Measurements from ENCODE around the gene ARID1A. TPM values are rescaled to one million over a fixed set of nuclear protein-coding genes. Genes with fewer than 3 reads are reported as not detected.
A peak's percentile ranks its signal among the peaks of the same experiment; 100 is the strongest.

The ARID1A gene
- total and polyA plus RNA-seq, 2 of the 8 experiments (the other 6 are each of a cell fraction or from before 2014, with no cell fraction given): 52.1 to 103 TPM

GRCh38 chr1:26723013-26723991 lies 27.5 kb downstream of the ARID1A start:
- POLR2A ChIA-PET (ENCODE audit: partially characterized antibody): interaction anchor here (0.6 to 18.3 kb wide), 9 partner anchors 9 to 79 kb away, joined by 3 to 256 read pairs (median 7); partner anchors contain the start of gene ARID1A
- TF ChIP-seq, protein P1, sequence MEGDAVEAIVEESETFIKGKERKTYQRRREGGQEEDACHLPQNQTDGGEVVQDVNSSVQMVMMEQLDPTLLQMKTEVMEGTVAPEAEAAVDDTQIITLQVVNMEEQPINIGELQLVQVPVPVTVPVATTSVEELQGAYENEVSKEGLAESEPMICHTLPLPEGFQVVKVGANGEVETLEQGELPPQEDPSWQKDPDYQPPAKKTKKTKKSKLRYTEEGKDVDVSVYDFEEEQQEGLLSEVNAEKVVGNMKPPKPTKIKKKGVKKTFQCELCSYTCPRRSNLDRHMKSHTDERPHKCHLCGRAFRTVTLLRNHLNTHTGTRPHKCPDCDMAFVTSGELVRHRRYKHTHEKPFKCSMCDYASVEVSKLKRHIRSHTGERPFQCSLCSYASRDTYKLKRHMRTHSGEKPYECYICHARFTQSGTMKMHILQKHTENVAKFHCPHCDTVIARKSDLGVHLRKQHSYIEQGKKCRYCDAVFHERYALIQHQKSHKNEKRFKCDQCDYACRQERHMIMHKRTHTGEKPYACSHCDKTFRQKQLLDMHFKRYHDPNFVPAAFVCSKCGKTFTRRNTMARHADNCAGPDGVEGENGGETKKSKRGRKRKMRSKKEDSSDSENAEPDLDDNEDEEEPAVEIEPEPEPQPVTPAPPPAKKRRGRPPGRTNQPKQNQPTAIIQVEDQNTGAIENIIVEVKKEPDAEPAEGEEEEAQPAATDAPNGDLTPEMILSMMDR (IDR thresholded peaks at IDR 0.05; ENCODE audit: control extremely low read depth in 1 of 3, insufficient read depth in 1 of 3, low read depth in 1 of 3, low read length in 3 of 3): no peak
- TF ChIP-seq RNF2 (IDR thresholded peaks at IDR 0.05; ENCODE audit: borderline replicate concordance, low read depth, low read length, missing control alignments, poor library complexity, severe bottlenecking) (no peak), SIN3A (conservative IDR thresholded peaks at IDR 0.05 in 1 of 2, IDR thresholded peaks at IDR 0.05 in 1 of 2; ENCODE audit: low read depth in 1 of 2, low read length in 2 of 2) (peak in 1 of 2 experiments; percentile 58; a peak in 1 of 4 replicates), ZNF274 (IDR thresholded peaks at IDR 0.05; ENCODE audit: borderline replicate concordance, extremely low read depth, low read length) (no peak)

More at GRCh38 chr1:26723013-26723991, 27.5 kb downstream of the ARID1A start:
- no peak overlapping the region for H2BK20ac ChIP-seq (ENCODE audit: low read length)
- H3K4ac ChIP-seq (replicated peaks; ENCODE audit: insufficient read length, low read depth, low read length): no peak overlapping the region
- peak overlapping the region; percentile 81 for H4K91ac ChIP-seq (replicated peaks; ENCODE audit: insufficient read length, low read length)
- H2BK120ac ChIP-seq (replicated peaks; ENCODE audit: low read depth, low read length): no peak overlapping the region
- H3K23ac ChIP-seq (ENCODE audit: insufficient read length): no peak overlapping the region
- no peak overlapping the region for H4K8ac ChIP-seq (ENCODE audit: extremely low read depth, insufficient read depth, low read length)
- WGBS, 2 experiments (ENCODE audit: extremely low coverage in 1 of 2, insufficient coverage in 1 of 2, insufficient read length in 1 of 2, insufficient replicate concordance in 2 of 2, low coverage in 1 of 2, low lambda C conversion rate in 2 of 2, missing lambda C conversion rate in 1 of 2): 9% methylated on average over 19 of the region's 19 CpGs; no CpG with 5 or more reads in 1 of the 2 experiments
- no peaks in the 10 kb centered on the region; a peak in 1 of 8 replicates for H3K36me3 ChIP-seq (ENCODE audit: control insufficient read depth in 2 of 4, insufficient read depth in 4 of 4, low read length in 3 of 4)
- FAIRE-seq: peak; percentile 84
- H4K20me1 ChIP-seq (replicated peaks in 1 of 2; ENCODE audit: control insufficient read depth in 1 of 2, insufficient read depth in 2 of 2, low read length in 2 of 2): peaks cover 16 to 29% of the 10 kb centered on the region in 2 experiments
- H3K27ac ChIP-seq (ENCODE audit: low read depth, low read length): peak overlapping the region; percentile 54
- H2BK15ac ChIP-seq (ENCODE audit: low read length): peak overlapping the region; percentile 13; the same call in 1 of the 2 replicates
- peak overlapping the region in 3 of 4 experiments; percentile 38 to 45 (median 39); a peak in 3 of 7 replicates for H3K9ac ChIP-seq (replicated peaks in 1 of 4; ENCODE audit: extremely low read depth in 1 of 4, low read depth in 3 of 4, low read length in 3 of 4)
- no peaks in the 10 kb centered on the region for H3K9me3 ChIP-seq (ENCODE audit: insufficient read depth in 2 of 2, low read depth in 1 of 2, low read length in 1 of 2)
- H3K79me1 ChIP-seq (ENCODE audit: low read depth, low read length): peaks cover 8% of the 10 kb centered on the region; the same call in 1 of the 2 replicates
- CTCF ChIA-PET (ENCODE audit: partially characterized antibody): interaction anchor here (0.9 to 3.6 kb wide), 10 partner anchors 10 to 196 kb away, joined by 3 to 25 read pairs (median 4); no protein-coding TSS in a partner anchor
- H3K23me2 ChIP-seq (ENCODE audit: low read depth, low read length): peaks cover 10% of the 10 kb centered on the region
- peak overlapping the region; percentile 75 for H3K18ac ChIP-seq (ENCODE audit: extremely low read depth, low read length)
- no peak overlapping the region for H2AFZ ChIP-seq (ENCODE audit: low read length)
- no peak overlapping the region for H3K14ac ChIP-seq (ENCODE audit: insufficient read length)
- H3K79me2 ChIP-seq (ENCODE audit: control insufficient read depth in 1 of 2, insufficient read depth in 2 of 2, low read length in 2 of 2): peaks cover 34 to 97% of the 10 kb centered on the region in 2 experiments
- no peaks in the 10 kb centered on the region for H3K27me3 ChIP-seq (replicated peaks in 1 of 4; ENCODE audit: control insufficient read depth in 3 of 4, extremely low read depth in 1 of 4, insufficient read depth in 3 of 4, low read length in 3 of 4)
- H4K5ac ChIP-seq (ENCODE audit: insufficient read length, low read depth, low read length): no peak overlapping the region
- H3K4me1 ChIP-seq (replicated peaks in 1 of 4; ENCODE audit: control insufficient read depth in 3 of 4, insufficient read depth in 4 of 4, low read length in 3 of 4): peaks cover 20 to 42% (median 26%) of the 10 kb centered on the region in 4 experiments
- peak overlapping the region; percentile 63 for H3K4me2 ChIP-seq (ENCODE audit: insufficient read depth in 1 of 2, low read depth in 2 of 2, low read length in 2 of 2)
- peak in 1 of 2 experiments; percentile 79 for DNase-seq (ENCODE audit: low read depth in 1 of 2, low spot score in 2 of 2)
- peak overlapping the region in 3 of 4 experiments; percentile 2 to 42 (median 15); a peak in 5 of 8 replicates for H3K4me3 ChIP-seq (ENCODE audit: extremely low read depth in 1 of 4, insufficient read depth in 2 of 4, low read depth in 3 of 4, low read length in 4 of 4)
- H2BK12ac ChIP-seq (ENCODE audit: low read depth, low read length): peak overlapping the region; percentile 90
- H3K56ac ChIP-seq (replicated peaks; ENCODE audit: insufficient read length, low read depth, low read length): no peak overlapping the region
- H2BK5ac ChIP-seq (ENCODE audit: low read depth, low read length): peak overlapping the region; percentile 91; the same call in 1 of the 2 replicates
- H2AK5ac ChIP-seq (ENCODE audit: low read depth, low read length): peak overlapping the region; percentile 43; the same call in 1 of the 2 replicates

Measured in H1 (cell line).